G401 (cell line): ENCODE data around the gene ARID1B. TPM values are rescaled to one million over a fixed set of nuclear protein-coding genes. Genes with fewer than 3 reads are reported as not detected.
"Not testable (repeated sequence)": the region's sequence is repeated elsewhere in the genome, so short reads cannot be mapped to it uniquely, and the experiment has no call there.

ENCODE experiments used
- DNase-seq: peaks from one replicate; pipeline ENCODE4 v3.0.0-alpha.2; 2015; ENCODE audit warnings: low spot score
- in situ Hi-C: cut with HindIII; loops from 2 replicates; pipeline ENCODE4 v1.10.0; 2016; ENCODE audit warnings: low sequenced_read_pairs, mixed read lengths
- total RNA-seq: library from RNA; depleted of rRNA; stranded (reverse); fragments of >200 nt; shearing (Covaris generic); gene quantifications from 2 replicates; pipeline ENCODE4 v1.2.3, GENCODE V29; 2014

The ARID1B gene
- total RNA-seq, 1 experiment from 2014 or later, result 24.3 TPM

- no peak for DNase-seq
- in situ Hi-C loops, result no loop called here
Observed at GRCh38 chr6:156963712-156964700, 186.8 kb downstream of the ARID1B start.

- in situ Hi-C loops, result no loop called here
- no peak for DNase-seq
Observed at GRCh38 chr6:156967852-156968251, 190.7 kb downstream of the ARID1B start.

GRCh38 chr6:156969233-156969632 lies 192.1 kb downstream of the ARID1B start:
- in situ Hi-C loops, result no loop called here

GRCh38 chr6:156970595-156971112 lies 193.5 kb downstream of the ARID1B start:
- in situ Hi-C loops, result no loop called here
- DNase-seq, result no peak

More at GRCh38 chr6:156969233-156969632, 192.1 kb downstream of the ARID1B start:
- no peak for DNase-seq

GRCh38 chr6:156971153-156971885 lies 194.1 kb downstream of the ARID1B start:
- in situ Hi-C loops, result no loop called here
- DNase-seq, result no peak

GRCh38 chr6:156972145-156972544 lies 195.0 kb downstream of the ARID1B start:
- in situ Hi-C loops, result no loop called here
- DNase-seq, result no peak

GRCh38 chr6:156974830-156975261 lies 197.7 kb downstream of the ARID1B start:
- DNase-seq, result no peak
- in situ Hi-C loops, result no loop called here

- in situ Hi-C loops, result no loop called here
- DNase-seq, result no peak
Observed at GRCh38 chr6:156975414-156975813, 198.2 kb downstream of the ARID1B start.

GRCh38 chr6:156976216-156977127 lies 199.3 kb downstream of the ARID1B start:
- DNase-seq, result no peak
- in situ Hi-C loops, result no loop called here

- DNase-seq, result peak; percentile 72
- in situ Hi-C loops, result no loop called here
Observed at GRCh38 chr6:156977527-156978291, 200.5 kb downstream of the ARID1B start.

- in situ Hi-C loops, result no loop called here
- no peak for DNase-seq
Observed at GRCh38 chr6:156978948-156979347, 201.8 kb downstream of the ARID1B start.

- in situ Hi-C loops, result no loop called here
- DNase-seq, result peak; percentile 52
Observed at GRCh38 chr6:156980515-156980914, 203.3 kb downstream of the ARID1B start.

GRCh38 chr6:156980948-156981347 lies 203.8 kb downstream of the ARID1B start:
- DNase-seq, result no peak
- in situ Hi-C loops, result no loop called here

GRCh38 chr6:156982168-156982567 lies 205.0 kb downstream of the ARID1B start:
- in situ Hi-C loops, result no loop called here
- no peak for DNase-seq

GRCh38 chr6:156982864-156983263 lies 205.7 kb downstream of the ARID1B start:
- DNase-seq, in situ Hi-C loops: not testable (repeated sequence)

- no peak for DNase-seq
- in situ Hi-C loops, result no loop called here
Observed at GRCh38 chr6:156984178-156984738, 207.1 kb downstream of the ARID1B start.

GRCh38 chr6:156985309-156985708 lies 208.1 kb downstream of the ARID1B start:
- DNase-seq, result no peak
- in situ Hi-C loops, result no loop called here
